Liver (tissue), 9 donors: Measurements from ENCODE around the gene PHB1. TPM values are rescaled to one million over a fixed set of nuclear protein-coding genes. Genes with fewer than 3 reads are reported as not detected.

Experiments
- DNase-seq: peaks from one replicate; pipeline ENCODE4 v3.0.0-alpha.2; 2017; ENCODE audit warnings: low spot score
- H3K27ac ChIP-seq, 2 donors: one replicate each; pipeline ENCODE4 v1.7.0; 2013; ENCODE audit warnings: inconsistent platforms in 2 of 2, low read length in 2 of 2, control low read depth in 1 of 2, low read depth in 1 of 2, mild to moderate bottlenecking in 1 of 2
- H3K27me3 ChIP-seq, 4 donors: one replicate each; pipeline versions ENCODE4 v1.6.1 to v1.7.0; 2013; ENCODE audit warnings: low read length in 3 of 4, inconsistent platforms in 1 of 4, mild to moderate bottlenecking in 1 of 4, moderate library complexity in 1 of 4; ENCODE audit not compliant: control insufficient read depth in 4 of 4, insufficient read depth in 4 of 4
- H3K36me3 ChIP-seq, 4 donors: one replicate each; pipeline versions ENCODE4 v1.6.1 to v1.7.0; 2013; ENCODE audit warnings: low read length in 3 of 4, mild to moderate bottlenecking in 3 of 4, low read depth in 1 of 4, moderate library complexity in 1 of 4; ENCODE audit not compliant: control insufficient read depth in 4 of 4, insufficient read depth in 3 of 4
- H3K4me1 ChIP-seq, 4 donors: one replicate each; pipeline versions ENCODE4 v1.6.1 to v1.7.0; 2013; ENCODE audit warnings: low read length in 3 of 4, mild to moderate bottlenecking in 3 of 4, moderate library complexity in 1 of 4; ENCODE audit not compliant: control insufficient read depth in 4 of 4, insufficient read depth in 4 of 4
- H3K4me3 ChIP-seq, 3 donors: one replicate each; pipeline versions ENCODE4 v1.6.1 to v1.7.0; 2013; ENCODE audit warnings: low read length in 3 of 3, control low read depth in 1 of 3, low read depth in 1 of 3, mild to moderate bottlenecking in 1 of 3
- H3K9ac ChIP-seq, 2 donors: one replicate each; pipeline ENCODE4 v1.7.0; 2013; ENCODE audit warnings: low read length in 2 of 2, mild to moderate bottlenecking in 2 of 2, moderate library complexity in 2 of 2, control low read depth in 1 of 2, low read depth in 1 of 2
- H3K9me3 ChIP-seq, 4 donors: one replicate each; pipeline versions ENCODE4 v1.6.1 to v1.7.0; 2013; ENCODE audit warnings: low read length in 3 of 4; ENCODE audit not compliant: control insufficient read depth in 4 of 4
- FOXA1 ChIP-seq: IDR thresholded peaks from 2 replicates; pipeline ENCODE4 v1.6.1; 2016; ENCODE audit warnings: antibody characterized with exemption
- GABPA ChIP-seq, 2 donors: IDR thresholded peaks in 1 of 2; conservative IDR thresholded peaks in 1 of 2; 2 replicates each; pipeline ENCODE4 v1.6.1; 2016; ENCODE audit warnings: antibody characterized with exemption in 2 of 2, mild to moderate bottlenecking in 1 of 2, moderate library complexity in 1 of 2
- HNF4A ChIP-seq, 2 donors: conservative IDR thresholded peaks; 2 replicates each; pipeline ENCODE4 v1.6.1; 2016; ENCODE audit warnings: antibody characterized with exemption in 2 of 2, mild to moderate bottlenecking in 2 of 2
- JUND ChIP-seq, 2 donors: IDR thresholded peaks; 2 replicates each; pipeline ENCODE4 v1.6.1; 2016; ENCODE audit warnings: antibody characterized with exemption in 2 of 2
- RXRA ChIP-seq, 2 donors: IDR thresholded peaks; 2 replicates each; pipeline ENCODE4 v1.6.1; 2017 to 2018; ENCODE audit warnings: antibody characterized with exemption in 2 of 2, mild to moderate bottlenecking in 1 of 2
- TAF1 ChIP-seq: conservative IDR thresholded peaks from 2 replicates; pipeline ENCODE4 v1.6.1; 2016; ENCODE audit warnings: antibody characterized with exemption, mild to moderate bottlenecking
- YY1 ChIP-seq: IDR thresholded peaks from 2 replicates; pipeline ENCODE4 v1.6.1; 2016; ENCODE audit warnings: antibody characterized with exemption, mild to moderate bottlenecking
- WGBS: extraction: QIAGEN DNeasy Blood & Tissue Kit; methylation state at CpG from one replicate; pipeline ENCODE4 v1.1.7; 2013; 5-methylcytosine and 5-hydroxymethylcytosine counted together
- polyA plus RNA-seq, 2 donors: library from polyadenylated mRNA; stranded (reverse) in 1 of 2; unstranded in 1 of 2; fragments of 200-250 nt in 1 of 2; fragments of >200 nt in 1 of 2; fragmentation: Nextera tagmentation in 1 of 2; extraction: Ambion mirVana in 1 of 2; gene quantifications; one replicate each; pipeline versions ENCODE4 v1.2.1 to v1.2.3, GENCODE V29; 2013 to 2015
- total RNA-seq, 2 donors: library from RNA; depleted of rRNA; stranded (reverse); fragments of >200 nt; gene quantifications; one replicate each; pipeline ENCODE4 v1.2.3, GENCODE V29; 2014
- TF ChIP-seq, protein P1 (sequence below): IDR thresholded peaks from 2 replicates; pipeline ENCODE4 v1.6.1; 2016; ENCODE audit warnings: antibody characterized with exemption
- donor health status: healthy.
- donor health status: healthy.
- donor health status: healthy.
- donor health status: healthy.
- donor health status: healthy.

The PHB1 gene
- total and polyA plus RNA-seq, 4 donors: 52.5 to 149 (median 98.5) TPM

- no peak for TF ChIP-seq YY1
- Histone ChIP-seq H3K27ac (no peak overlapping the region), H3K4me1 (no peaks in the 10 kb centered on the region), H3K36me3 (no peaks in the 10 kb centered on the region), H3K4me3 (no peak overlapping the region), H3K27me3 (peaks cover 0 to 18% (median 3%) of the 10 kb centered on the region in 4 donors), H3K9me3 (peaks cover 0 to 8% (median under 1%) of the 10 kb centered on the region in 4 donors), H3K9ac (no peak overlapping the region)
- 72% methylated on average over 7 of the region's 7 CpGs for WGBS
- DNase-seq: no peak
Measured at GRCh38 chr17:49460401-49460800, 45.7 kb upstream of the PHB1 start.

GRCh38 chr17:49459401-49459984 lies 44.8 kb upstream of the PHB1 start:
- DNase-seq: no peak
- 37% methylated on average over 7 of the region's 7 CpGs for WGBS
- Histone ChIP-seq H3K36me3 (no peaks in the 10 kb centered on the region), H3K27me3 (peaks cover 0 to 18% (median 3%) of the 10 kb centered on the region in 4 donors), H3K27ac (no peak overlapping the region), H3K4me1 (no peaks in the 10 kb centered on the region), H3K9ac (no peak overlapping the region), H3K4me3 (no peak overlapping the region), H3K9me3 (peaks cover 0 to 8% (median under 1%) of the 10 kb centered on the region in 4 donors)
- TF ChIP-seq, protein P1, sequence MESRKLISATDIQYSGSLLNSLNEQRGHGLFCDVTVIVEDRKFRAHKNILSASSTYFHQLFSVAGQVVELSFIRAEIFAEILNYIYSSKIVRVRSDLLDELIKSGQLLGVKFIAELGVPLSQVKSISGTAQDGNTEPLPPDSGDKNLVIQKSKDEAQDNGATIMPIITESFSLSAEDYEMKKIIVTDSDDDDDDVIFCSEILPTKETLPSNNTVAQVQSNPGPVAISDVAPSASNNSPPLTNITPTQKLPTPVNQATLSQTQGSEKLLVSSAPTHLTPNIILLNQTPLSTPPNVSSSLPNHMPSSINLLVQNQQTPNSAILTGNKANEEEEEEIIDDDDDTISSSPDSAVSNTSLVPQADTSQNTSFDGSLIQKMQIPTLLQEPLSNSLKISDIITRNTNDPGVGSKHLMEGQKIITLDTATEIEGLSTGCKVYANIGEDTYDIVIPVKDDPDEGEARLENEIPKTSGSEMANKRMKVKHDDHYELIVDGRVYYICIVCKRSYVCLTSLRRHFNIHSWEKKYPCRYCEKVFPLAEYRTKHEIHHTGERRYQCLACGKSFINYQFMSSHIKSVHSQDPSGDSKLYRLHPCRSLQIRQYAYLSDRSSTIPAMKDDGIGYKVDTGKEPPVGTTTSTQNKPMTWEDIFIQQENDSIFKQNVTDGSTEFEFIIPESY: no peak
- no peak for TF ChIP-seq GABPA (IDR thresholded peaks at IDR 0.05 in 1 of 2, conservative IDR thresholded peaks at IDR 0.05 in 1 of 2)
- no peak for TF ChIP-seq HNF4A (conservative IDR thresholded peaks at IDR 0.05)
- TF ChIP-seq JUND (IDR thresholded peaks at IDR 0.05): no peak

DNA sequence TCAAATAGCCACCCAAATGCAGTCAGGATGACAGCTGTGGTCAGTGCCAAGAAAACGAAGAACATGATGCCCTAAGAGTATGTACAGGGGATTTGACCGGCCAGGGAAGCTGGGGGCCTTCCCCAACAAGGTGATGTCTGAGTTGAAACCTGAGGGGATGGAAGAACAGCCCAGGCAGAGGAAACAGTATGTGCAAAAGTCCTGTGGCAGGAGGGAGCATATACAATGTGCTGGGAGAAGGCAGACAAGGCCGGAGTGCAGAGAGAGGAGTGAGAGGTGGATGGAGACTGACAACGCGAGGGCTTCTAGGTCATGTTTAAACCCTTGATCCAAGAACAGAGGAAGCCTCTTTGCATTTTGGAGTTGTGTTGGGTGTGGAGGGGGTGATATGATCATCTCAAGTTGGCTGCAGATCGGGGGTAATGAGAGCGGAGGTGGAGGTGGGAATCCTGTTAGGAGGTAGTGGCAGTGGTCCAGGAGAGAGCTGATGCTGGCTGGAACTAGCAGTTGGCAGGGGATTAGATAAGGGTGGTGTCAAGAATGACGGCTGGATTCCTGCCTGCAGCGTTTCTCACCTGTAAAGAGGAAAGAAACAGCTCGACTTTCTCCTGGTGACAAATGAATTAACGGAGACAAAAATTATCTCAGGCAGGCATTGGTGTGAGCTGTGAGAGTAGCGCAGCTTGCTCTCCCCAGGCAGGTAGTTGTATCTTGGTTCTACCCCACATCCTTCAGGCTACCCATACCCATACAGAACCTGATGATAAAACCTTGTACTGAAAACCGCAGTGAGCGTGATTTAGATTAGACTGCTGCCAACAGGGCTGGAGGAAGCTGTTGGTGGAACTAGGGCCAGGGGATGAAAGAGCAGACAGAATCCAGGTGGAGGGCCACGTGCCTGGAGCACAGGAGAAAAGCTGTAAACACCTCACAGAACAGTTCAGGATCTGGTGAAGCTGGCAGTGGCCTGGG lies 43.2 kb upstream of the PHB1 start:
- Histone ChIP-seq H3K27me3 (peaks cover 0 to 18% (median 2%) of the 10 kb centered on the region in 4 donors), H3K9ac (no peak overlapping the region), H3K27ac (no peak overlapping the region), H3K4me1 (no peaks in the 10 kb centered on the region), H3K36me3 (no peaks in the 10 kb centered on the region), H3K4me3 (no peak overlapping the region), H3K9me3 (no peaks in the 10 kb centered on the region)
- TF ChIP-seq FOXA1 (no peak), JUND (IDR thresholded peaks at IDR 0.05) (no peak), HNF4A (conservative IDR thresholded peaks at IDR 0.05) (no peak), RXRA (IDR thresholded peaks at IDR 0.05) (no peak), TAF1 (no peak)
- DNase-seq: no peak
- 46% methylated on average over 15 of the region's 15 CpGs for WGBS
